HepG2 (cell line): ENCODE results near the gene IFI27L2. TPM values are rescaled to one million over a fixed set of nuclear protein-coding genes. Genes with fewer than 3 reads are reported as not detected.

ENCODE experiments used
- ATAC-seq: fragments of 200-7000 bp; cut with Tn5 transposase; 3 replicates; pipeline ENCODE4 v1.9.1; 2020; ENCODE audit warnings: mild to moderate bottlenecking, moderate library complexity
- BruUV-seq: library from RNA; stranded (reverse); fragments of 400-500 nt; replicated peaks from 2 replicates; lab custom pipeline; 2021; lab: Mats Ljungman, UMichigan
- CTCF ChIA-PET: fragments of 300-600 bp; formaldehyde crosslinking; extraction: SDS; loops from one replicate; lab custom pipeline; 2021; ENCODE audit warnings: low total read pairs, inconsistent platforms, low intra/inter-chr PET ratio; lab: Yijun Ruan, JAX
- POLR2A ChIA-PET: fragments of 350-600 bp; sonication (Branson Sonifier 250); formaldehyde crosslinking; loops from one replicate; lab custom pipeline; 2020; ENCODE audit warnings: antibody characterized with exemption, inconsistent platforms; lab: Yijun Ruan, JAX
- DNase-seq: peaks from one replicate; pipeline ENCODE4 v3.0.0-alpha.2; 2015; ENCODE audit warnings: low spot score
- FAIRE-seq: peaks from 3 replicates; lab custom pipeline; 2011; peaks lifted over from hg19 to GRCh38; lab: Jason Lieb, UNC
- H2AFZ ChIP-seq: one replicate; pipeline ENCODE4 v1.6.1; 2011; ENCODE audit warnings: low read length, inconsistent platforms
- H3K27ac ChIP-seq: fragments of 300-600 bp; 3 replicates; pipeline ENCODE4 v1.8.0; 2011; ENCODE audit warnings: mixed run types, mild to moderate bottlenecking, mixed read lengths, low read length, inconsistent platforms; ENCODE audit not compliant: insufficient read depth; ENCODE audit errors: extremely low read length
- H3K27me3 ChIP-seq, 2 experiments: fragments of 200-600 bp in 1 of 2; 2 replicates in 1 of 2; 3 replicates in 1 of 2; pipeline versions ENCODE4 v1.6.0 to v1.8.0; 2011; ENCODE audit warnings: low read length in 2 of 2, mild to moderate bottlenecking in 2 of 2, moderate library complexity in 2 of 2, inconsistent platforms in 1 of 2; ENCODE audit not compliant: insufficient read depth in 2 of 2, control insufficient read depth in 1 of 2
- H3K36me3 ChIP-seq, 2 experiments: fragments of 200-600 bp in 1 of 2; replicated peaks in 1 of 2; 2 replicates in 1 of 2; 3 replicates in 1 of 2; pipeline versions ENCODE4 v1.5.1 to v1.8.0; 2011; ENCODE audit warnings: low read length in 2 of 2, inconsistent platforms in 1 of 2; ENCODE audit not compliant: insufficient read depth in 2 of 2, control insufficient read depth in 1 of 2
- H3K4me1 ChIP-seq: 2 replicates; pipeline ENCODE4 v1.5.1; 2012; ENCODE audit warnings: low read length, inconsistent platforms; ENCODE audit not compliant: insufficient read depth
- H3K4me2 ChIP-seq: 2 replicates; pipeline ENCODE4 v1.6.0; 2011; ENCODE audit warnings: low read depth, low read length, inconsistent platforms
- H3K4me3 ChIP-seq, 3 experiments: fragments of 200-600 bp in 1 of 3; sonication (generic), shearing (Covaris generic) in 1 of 3; replicated peaks in 1 of 3; 2 replicates each; pipeline ENCODE4 v1.5.1; 2011 to 2016; ENCODE audit warnings: low read length in 3 of 3, inconsistent platforms in 2 of 3, low read depth in 2 of 3, mild to moderate bottlenecking in 2 of 3, control low read depth in 1 of 3, mixed read lengths in 1 of 3; ENCODE audit not compliant: insufficient read depth in 1 of 3
- H3K79me2 ChIP-seq: one replicate; pipeline ENCODE4 v1.6.1; 2011; ENCODE audit warnings: low read length, inconsistent platforms; ENCODE audit not compliant: insufficient read depth
- H3K9ac ChIP-seq: 2 replicates; pipeline ENCODE4 v1.6.0; 2011; ENCODE audit warnings: mild to moderate bottlenecking, low read depth, low read length, inconsistent platforms; ENCODE audit not compliant: insufficient read depth
- H3K9me3 ChIP-seq: 2 replicates; pipeline ENCODE4 v1.5.1; 2012; ENCODE audit warnings: mild to moderate bottlenecking, low read length
- H4K20me1 ChIP-seq: 2 replicates; pipeline ENCODE4 v1.6.0; 2011; ENCODE audit warnings: inconsistent platforms, mild to moderate bottlenecking, low read length, moderate library complexity; ENCODE audit not compliant: insufficient read depth
- ARNTL ChIP-seq: sonication (generic); formaldehyde crosslinking; IDR thresholded peaks from 2 replicates; pipeline ENCODE4 v1.4.0; 2020; ENCODE audit warnings: mild to moderate bottlenecking, missing genetic modification reagents
- FOSL1 ChIP-seq: sonication (generic); formaldehyde crosslinking; IDR thresholded peaks from 2 replicates; pipeline ENCODE4 v1.9.0; 2021; ENCODE audit warnings: missing genetic modification reagents, borderline replicate concordance
- HNRNPL ChIP-seq: fragments of 200-400 bp; formaldehyde crosslinking; IDR thresholded peaks from 2 replicates; pipeline ENCODE4 v1.6.1; 2017; ENCODE audit warnings: mild to moderate bottlenecking, low read depth, low read length
- KDM2A ChIP-seq: sonication (generic); formaldehyde crosslinking; IDR thresholded peaks from 2 replicates; pipeline ENCODE4 v1.4.0; 2020; ENCODE audit warnings: low read depth, missing genetic modification reagents, borderline replicate concordance
- MEIS2 ChIP-seq: sonication (generic); formaldehyde crosslinking; IDR thresholded peaks from 2 replicates; pipeline ENCODE4 v1.9.0; 2021; ENCODE audit warnings: mild to moderate bottlenecking, missing genetic modification reagents
- PPARG ChIP-seq: conservative IDR thresholded peaks from 2 replicates; pipeline ENCODE4 v1.6.1; 2016; ENCODE audit warnings: missing biosample characterization, missing genetic modification reagents
- ZNF101 ChIP-seq: sonication (generic); formaldehyde crosslinking; IDR thresholded peaks from 2 replicates; pipeline ENCODE4 v1.4.0; 2020; ENCODE audit warnings: mild to moderate bottlenecking, low read depth, missing genetic modification reagents, borderline replicate concordance
- ZNF274 ChIP-seq: sonication (generic); formaldehyde crosslinking; IDR thresholded peaks from 2 replicates; pipeline ENCODE4 v1.5.1; 2020; ENCODE audit warnings: mild to moderate bottlenecking, missing genetic modification reagents
- ZNF580 ChIP-seq: IDR thresholded peaks from 2 replicates; pipeline ENCODE4 v1.6.1; 2016; ENCODE audit warnings: low read depth, borderline replicate concordance
- ZNF672 ChIP-seq: sonication (generic); formaldehyde crosslinking; IDR thresholded peaks from 2 replicates; pipeline ENCODE4 v1.8.1; 2022; ENCODE audit warnings: missing genetic modification reagents
- whole genome bisulfite sequencing: methylation state at CpG from one replicate; pipeline ENCODE4 v1.1.6; 2017; ENCODE audit warnings: low lambda C conversion rate; 5-methylcytosine and 5-hydroxymethylcytosine counted together
- in situ Hi-C: cut with HindIII; loops from 2 replicates; pipeline ENCODE4 v1.10.0; 2017; ENCODE audit warnings: low pct_unique_long_range_greater_than_20kb; ENCODE audit not compliant: extremely low pct_ligation_motif_present
- intact Hi-C: fragments of 100-400 bp; cut with micrococcal nuclease; formaldehyde crosslinking; loops from one replicate; pipeline ENCODE4 v1.10.0; 2022; ENCODE audit not compliant: unreplicated experiment
- polyA plus RNA-seq, 8 experiments: library from polyadenylated mRNA; depleted of rRNA in 3 of 8; stranded (reverse) in 7 of 8; unstranded in 1 of 8; fragments of >200 nt; fragmentation: Illumina TruSeq in 4 of 8; extraction: Trizol in 4 of 8; gene quantifications; 2 replicates each; pipeline versions ENCODE4 v1.2.1 to v1.2.3, GENCODE V29; 2011 to 2016; ENCODE audit warnings: low read depth in 4 of 8, missing spikeins in 1 of 8, mixed read lengths in 1 of 8; ENCODE audit not compliant: insufficient read depth in 1 of 8
- total RNA-seq, 5 experiments: library from RNA; depleted of rRNA; stranded (reverse); fragments of >200 nt; fragmentation: Illumina TruSeq; extraction: Trizol; gene quantifications; 2 replicates each; pipeline ENCODE4 v1.2.3, GENCODE V29; 2016; ENCODE audit warnings: low read depth in 1 of 5

IFI27L2 gene
- total and polyA plus RNA-seq, 2 of the 13 experiments (the other 11 are each of a cell fraction or from before 2014, with no cell fraction given), result 4.3 to 4.8 TPM

- TF ChIP-seq ZNF672 (CRISPR knock-in tag), result no peak
- TF ChIP-seq MEIS2 (CRISPR knock-in tag), result no peak; the same call in 1 of the 2 replicates
- 0 out of 2 replicates have a peak, but pooled peaks have one; percentile 58 for TF ChIP-seq ZNF274 (CRISPR knock-in tag)
- TF ChIP-seq HNRNPL, result 0 out of 2 replicates have a peak, but pooled peaks have one; percentile 46
- TF ChIP-seq PPARG (CRISPR knock-in tag), result 0 out of 2 replicates have a peak, but pooled peaks have one; percentile 10
- TF ChIP-seq KDM2A (CRISPR knock-in tag), result peak; percentile 77
- TF ChIP-seq ZNF101 (CRISPR knock-in tag), result no peak
- no peak for TF ChIP-seq FOSL1 (CRISPR knock-in tag)
Measured at GRCh38 chr14:94136575-94137331, 7.3 kb upstream of the IFI27L2 start (continued).

- H3K9ac ChIP-seq, result no peak overlapping the region
- no peaks in the 10 kb centered on the region for H3K36me3 ChIP-seq
- intact Hi-C loops, result loop anchor here (5.0 to 10.0 kb wide), 3 partner anchors 157 to 239 kb away; partner anchors contain the start of gene SERPINA10
- in situ Hi-C loops, result loop anchor here (5.0 kb wide), 3 partner anchors 98 to 193 kb away; no protein-coding TSS in a partner anchor
- peaks cover 8% of the 10 kb centered on the region for H3K9me3 ChIP-seq
- no peak overlapping the region for H2AFZ ChIP-seq
- H3K27me3 ChIP-seq, result peaks cover 2 to 22% of the 10 kb centered on the region in 2 experiments; a peak in 3 of 5 replicates
- H3K79me2 ChIP-seq, result no peaks in the 10 kb centered on the region
- 70% methylated on average over 4 of the region's 4 CpGs for WGBS
- ChIA-PET CTCF (interaction anchor here (1.7 kb wide), 1 partner anchor 99 kb away, joined by 11 read pairs; no protein-coding TSS in a partner anchor), POLR2A (no interaction called here)
- no peak overlapping the region for H3K27ac ChIP-seq
- ATAC-seq, result no peak
- H3K4me2 ChIP-seq, result no peak overlapping the region
- H3K4me3 ChIP-seq, result no peak overlapping the region
- BruUV-seq, result no TSS peak
- H4K20me1 ChIP-seq, result no peaks in the 10 kb centered on the region
- no peak for FAIRE-seq
- H3K4me1 ChIP-seq, result peaks cover 25% of the 10 kb centered on the region
- no peak for DNase-seq
- TF ChIP-seq ZNF580 (CRISPR knock-in tag) (no peak), ARNTL (no peak)
- TF ChIP-seq, all 625 proteins: peak for 0
Measured at GRCh38 chr14:94135476-94135875, 6.1 kb upstream of the IFI27L2 start.
